ENCODE measurements around the gene SENP6.
"Not testable (repeated sequence)": the region's sequence is repeated elsewhere in the genome, so short reads cannot be mapped to it uniquely, and the experiment has no call there.

Gene SENP6

DNA sequence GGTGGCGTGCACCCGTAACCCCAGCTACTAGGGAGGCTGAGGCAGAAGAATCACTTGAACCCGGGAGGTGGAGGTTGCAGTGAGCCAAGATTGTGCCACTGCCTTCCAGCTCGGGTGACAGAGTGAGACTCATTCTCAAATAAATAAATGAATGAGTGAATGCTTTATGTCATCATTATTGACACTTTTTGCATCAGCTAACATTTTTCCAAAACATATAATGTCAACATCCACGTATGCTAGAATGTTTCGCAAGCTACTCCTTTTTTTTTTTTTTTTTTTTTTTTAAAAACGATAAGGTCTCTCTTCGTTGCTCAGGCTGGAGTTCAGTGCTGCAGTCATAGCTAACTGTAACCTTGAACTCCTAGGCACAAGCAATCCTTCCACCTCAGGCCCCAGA is 72.2 kb downstream of the SENP6 start:
- DNase-seq, result no peak

DNA sequence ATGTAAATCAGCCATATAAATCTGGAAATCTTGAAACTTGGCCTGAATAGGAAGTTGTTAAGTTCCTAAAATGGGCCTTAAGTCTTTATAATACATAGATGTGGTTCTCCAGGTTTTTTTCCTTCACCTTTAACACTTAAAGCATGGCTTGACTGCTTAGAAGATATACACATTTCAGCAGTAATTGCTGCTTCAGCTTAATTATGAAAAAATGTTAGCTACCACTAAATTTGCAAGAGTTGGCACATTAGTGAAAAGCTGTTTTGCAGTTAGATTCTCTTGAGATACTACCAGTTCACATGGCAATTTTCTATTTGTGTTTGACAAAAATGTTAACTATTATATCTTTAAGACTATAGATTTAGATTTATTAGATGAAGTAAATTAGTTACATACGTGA is 74.7 kb downstream of the SENP6 start:
- DNase-seq, result no peak

DNA sequence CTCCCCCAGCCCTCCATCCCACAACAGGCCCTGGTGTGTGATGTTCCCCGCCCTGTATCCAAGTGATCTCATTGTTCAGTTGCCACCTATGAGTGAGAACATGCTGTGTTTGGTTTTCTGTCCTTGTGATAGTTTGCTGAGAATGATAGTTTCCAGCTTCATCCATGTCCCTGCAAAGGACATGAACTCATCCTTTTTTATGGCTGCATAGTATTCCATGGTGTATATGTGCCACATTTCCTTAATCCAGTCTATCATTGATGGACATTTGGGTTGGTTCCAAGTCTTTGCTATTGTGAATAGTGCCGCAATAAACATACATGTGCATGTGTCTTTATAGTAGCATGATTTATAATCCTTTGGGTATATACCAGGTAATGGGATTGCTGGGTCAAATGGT is 80.9 kb downstream of the SENP6 start:
- DNase-seq, result not testable (repeated sequence)

DNA sequence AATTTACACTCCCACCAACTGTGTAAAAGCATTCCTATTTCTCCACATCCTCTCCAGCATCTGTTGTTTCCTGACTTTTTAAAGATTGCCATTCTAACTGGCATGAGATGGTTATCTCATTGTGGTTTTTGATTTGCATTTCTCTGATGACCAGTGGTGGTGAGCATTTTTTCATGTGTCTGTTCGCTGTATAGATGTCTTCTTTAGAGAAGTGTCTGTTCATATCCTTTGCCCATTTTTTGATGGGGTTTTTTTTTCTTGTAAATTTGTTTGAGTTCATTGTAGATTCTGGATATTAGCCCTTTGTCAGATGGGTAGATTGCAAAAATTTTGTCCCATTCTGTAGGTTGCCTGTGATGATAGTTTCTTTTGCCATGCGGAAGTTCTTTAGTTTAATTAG is 81.3 kb downstream of the SENP6 start:
- not testable (repeated sequence) for DNase-seq

DNA sequence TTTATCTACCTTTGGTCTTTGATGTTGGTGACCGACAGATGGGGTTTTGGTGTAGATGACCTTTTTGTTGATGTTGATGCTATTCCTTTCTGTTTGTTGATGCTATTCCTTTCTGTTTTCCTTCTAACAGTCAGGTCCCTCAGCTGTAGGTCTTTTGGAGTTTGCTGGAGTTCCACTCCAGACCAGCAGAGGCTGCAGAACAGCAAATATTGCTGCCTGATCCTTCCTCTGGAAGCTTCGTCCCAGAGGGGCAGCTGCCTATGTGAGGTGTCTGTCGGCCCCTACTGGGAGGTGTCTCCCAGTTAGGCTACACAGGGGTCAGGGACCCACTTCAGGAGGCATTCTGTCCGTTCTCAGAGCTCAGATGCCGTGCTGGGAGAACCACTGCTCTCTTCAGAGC is 85.9 kb downstream of the SENP6 start:
- DNase-seq, result not testable (repeated sequence)

DNA sequence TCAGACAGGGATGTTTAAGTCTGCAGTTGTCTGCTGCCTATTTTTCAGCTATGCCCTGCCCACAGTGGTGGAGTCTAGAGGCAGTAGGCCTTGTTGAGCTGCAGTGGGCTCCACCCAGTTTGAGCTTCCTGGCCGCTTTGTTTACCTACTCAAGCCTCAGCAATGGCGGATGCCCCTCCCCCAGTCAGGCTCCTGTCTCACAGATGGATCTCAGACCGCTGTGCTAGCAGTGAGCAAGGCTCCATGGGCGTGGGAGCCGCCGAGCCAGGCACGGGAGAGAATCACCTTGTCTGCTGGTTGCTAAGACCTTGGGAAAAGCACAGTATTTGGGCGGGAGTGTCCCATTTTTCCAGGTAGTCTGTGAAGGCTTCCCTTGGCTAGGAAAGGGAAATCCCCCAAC is 86.3 kb downstream of the SENP6 start:
- not testable (repeated sequence) for DNase-seq

DNA sequence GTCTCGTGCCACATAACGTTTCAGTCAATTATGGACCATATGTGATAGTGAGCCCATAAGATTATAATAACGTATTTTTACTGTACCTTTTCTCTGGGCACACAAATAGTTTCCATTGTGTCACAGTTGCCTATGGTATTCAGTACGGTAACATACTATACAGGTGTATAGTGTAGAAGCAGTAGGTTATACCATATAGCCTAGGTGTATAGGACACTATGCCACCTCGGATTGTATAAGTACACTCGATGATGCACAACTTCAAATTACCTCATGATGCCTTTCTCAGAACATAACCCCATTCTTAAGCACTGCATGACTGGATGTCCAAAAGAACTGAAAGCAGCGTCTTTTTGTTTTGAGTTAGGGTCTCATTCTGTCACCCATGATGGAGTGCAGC is 87.9 kb downstream of the SENP6 start:
- no peak for DNase-seq

DNA sequence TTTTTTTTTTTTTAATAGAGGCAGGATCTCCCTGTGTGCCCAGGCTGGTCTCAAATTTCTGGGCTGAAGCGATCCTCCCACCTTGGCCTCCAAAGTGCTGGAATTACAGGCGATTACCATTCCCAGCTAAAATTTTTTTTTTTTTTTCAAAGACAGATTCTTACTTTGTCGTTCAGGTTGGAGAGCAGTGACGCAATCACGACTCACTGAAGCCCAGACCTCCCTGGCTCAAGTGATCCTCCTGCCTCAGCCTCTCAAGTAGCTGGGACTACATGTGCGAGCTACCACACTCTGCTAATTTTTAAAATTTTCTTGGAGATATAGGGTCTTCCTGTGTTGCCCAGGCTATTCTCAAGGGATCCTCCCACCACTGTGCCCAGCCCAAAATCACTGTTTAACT is 89.3 kb downstream of the SENP6 start:
- DNase-seq, result no peak

DNA sequence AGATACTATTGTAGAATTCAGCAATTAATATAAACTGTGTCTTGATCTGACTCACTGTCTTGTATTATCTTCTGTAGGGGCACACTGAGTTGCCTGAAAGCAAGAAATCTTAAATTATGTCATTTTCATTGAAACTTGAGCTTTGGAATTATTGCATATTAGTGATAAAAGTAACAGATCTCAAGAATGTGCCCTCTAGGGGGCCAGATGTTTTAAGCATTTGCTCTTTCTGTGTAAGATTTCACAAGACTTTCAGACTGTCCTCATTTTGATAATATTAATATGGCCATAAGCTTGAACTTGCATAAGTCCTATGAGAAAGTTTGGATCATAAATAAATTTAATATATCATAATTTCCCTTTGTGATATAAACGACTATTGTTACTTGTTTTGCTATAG is 91.9 kb downstream of the SENP6 start:
- DNase-seq, result no peak

DNA sequence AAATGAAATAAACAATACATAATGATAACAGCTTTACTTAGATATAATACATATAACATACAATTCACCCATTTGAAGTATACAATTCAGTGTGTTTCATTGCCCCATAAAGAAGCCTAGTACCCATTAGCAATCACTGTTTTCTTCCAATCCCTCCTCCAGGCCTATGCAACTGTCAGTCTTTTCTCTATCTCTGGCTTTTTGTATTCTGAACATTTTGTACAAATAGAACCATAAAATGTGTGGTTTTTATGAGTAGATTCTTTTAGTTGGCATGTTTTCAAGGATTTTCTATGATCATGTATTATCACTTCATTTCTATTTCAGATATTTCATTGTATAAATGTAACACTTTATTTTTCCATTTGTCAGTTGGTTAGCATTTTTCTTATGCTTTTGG is 92.7 kb downstream of the SENP6 start:
- DNase-seq, result no peak

DNA sequence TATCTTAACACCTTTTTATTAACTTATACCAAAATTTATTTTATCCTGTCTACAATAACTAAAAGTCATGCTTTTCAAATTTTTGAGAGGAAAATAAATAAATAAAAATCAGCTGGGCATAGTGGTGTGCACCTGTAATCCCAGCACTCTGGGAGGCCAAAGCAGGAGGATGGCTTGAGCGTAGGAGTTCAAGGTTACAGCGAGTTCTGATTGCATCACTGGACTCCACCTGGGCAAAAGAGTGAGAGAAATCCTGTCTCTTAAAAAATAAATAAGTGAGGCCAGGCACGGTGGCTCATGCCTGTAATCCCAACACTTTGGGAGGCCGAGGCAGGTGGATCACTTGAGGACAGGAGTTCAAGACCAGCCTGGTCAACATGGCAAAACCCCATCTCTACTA is 106.7 kb downstream of the SENP6 start:
- not testable (repeated sequence) for DNase-seq

DNA sequence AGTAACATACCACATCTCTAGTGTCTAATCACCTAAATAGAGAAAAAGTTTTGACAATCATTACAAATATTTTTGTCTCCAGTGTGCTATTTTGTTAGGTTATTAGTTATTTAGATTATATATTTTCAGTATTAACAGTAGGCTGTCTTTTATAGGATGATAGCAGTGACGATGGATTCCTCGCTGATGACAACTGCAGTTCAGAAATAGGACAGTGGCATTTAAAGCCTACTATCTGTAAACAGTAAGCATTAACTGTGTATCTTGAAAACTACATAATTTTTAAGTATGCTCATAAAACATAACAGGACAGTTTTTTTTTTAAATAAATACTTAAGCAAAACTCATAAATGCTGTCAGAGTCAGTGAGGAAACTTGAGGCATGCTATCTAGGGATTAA is 109.5 kb downstream of the SENP6 start:
- no peak for DNase-seq

DNA sequence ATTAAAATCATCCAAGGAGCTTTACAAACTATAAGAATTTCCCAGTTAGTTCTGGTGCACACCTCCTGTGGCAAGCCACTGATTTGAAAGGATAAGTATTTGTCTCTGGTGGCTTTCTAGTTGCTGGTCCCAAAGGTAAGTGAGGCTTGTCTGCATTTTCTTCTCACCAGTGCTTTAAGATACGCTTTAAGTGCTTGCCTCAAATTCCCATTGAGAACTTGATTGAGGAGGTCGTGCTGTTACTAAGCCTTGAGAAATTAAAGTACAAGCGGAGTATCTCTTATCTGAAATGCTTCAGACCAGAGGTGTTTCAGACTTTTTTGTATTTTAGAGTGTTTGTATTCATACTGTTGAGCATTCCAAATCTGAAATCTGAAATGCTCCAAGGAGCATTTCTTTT is 117.5 kb downstream of the SENP6 start:
- DNase-seq, result no peak

DNA sequence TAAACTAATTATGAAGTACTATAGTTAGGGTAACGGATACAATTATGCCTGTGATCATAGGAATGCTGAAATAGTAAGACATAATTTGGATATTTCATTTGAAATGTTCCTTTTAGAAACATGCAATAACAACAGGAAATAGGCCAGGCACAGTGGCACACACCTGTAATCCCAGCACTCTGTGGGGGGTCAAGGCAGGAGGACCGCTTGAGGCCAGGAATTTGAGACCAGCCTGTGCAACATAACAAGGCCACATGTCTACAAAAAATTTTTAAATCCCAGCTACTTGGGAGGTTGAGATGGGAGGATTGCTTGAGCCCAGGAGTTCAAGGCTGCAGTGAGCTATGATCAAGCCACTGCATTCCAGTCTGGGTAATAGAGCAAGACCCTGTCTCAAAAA is 121.7 kb downstream of the SENP6 start:
- no peak for DNase-seq

DNA sequence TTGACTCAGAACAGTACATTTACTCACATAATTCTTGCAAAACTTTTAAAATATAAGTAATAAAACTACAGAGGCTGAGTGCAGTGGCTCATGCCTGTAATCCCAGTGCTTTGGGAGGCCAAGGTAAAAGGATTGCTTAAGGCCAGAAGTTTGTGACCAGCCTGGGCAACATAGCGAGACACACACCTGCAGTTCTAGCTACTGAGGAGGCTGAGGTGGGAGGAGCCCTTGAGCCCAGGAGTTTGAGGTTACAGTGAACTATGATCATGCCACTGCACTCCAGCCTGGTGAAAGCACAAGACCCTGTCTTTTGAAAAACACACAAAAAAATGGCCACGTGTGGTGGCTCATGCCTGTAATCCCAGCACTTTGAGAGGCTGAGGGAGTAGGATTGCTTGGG is 125.5 kb downstream of the SENP6 start:
- no peak for DNase-seq

DNA sequence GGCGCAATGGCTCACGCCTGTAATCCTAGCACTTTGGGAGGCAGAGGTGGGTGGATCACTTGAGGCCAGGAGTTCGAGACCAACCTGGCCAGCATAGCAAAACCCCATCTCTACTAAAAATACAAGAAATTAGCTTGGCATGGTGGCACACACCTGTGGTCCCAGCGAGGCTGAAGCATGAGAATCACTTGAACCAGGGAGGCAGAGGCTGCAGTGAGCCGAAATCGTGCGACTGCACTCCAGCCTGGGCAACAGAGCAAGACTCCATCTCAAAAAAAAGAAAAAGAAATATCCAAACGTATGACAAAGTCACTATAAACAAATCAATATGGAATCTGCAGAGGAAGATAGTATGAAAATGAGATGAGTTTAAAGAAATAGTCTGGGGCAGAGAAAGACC is 129.3 kb downstream of the SENP6 start:
- DNase-seq, result not testable (repeated sequence)

DNA sequence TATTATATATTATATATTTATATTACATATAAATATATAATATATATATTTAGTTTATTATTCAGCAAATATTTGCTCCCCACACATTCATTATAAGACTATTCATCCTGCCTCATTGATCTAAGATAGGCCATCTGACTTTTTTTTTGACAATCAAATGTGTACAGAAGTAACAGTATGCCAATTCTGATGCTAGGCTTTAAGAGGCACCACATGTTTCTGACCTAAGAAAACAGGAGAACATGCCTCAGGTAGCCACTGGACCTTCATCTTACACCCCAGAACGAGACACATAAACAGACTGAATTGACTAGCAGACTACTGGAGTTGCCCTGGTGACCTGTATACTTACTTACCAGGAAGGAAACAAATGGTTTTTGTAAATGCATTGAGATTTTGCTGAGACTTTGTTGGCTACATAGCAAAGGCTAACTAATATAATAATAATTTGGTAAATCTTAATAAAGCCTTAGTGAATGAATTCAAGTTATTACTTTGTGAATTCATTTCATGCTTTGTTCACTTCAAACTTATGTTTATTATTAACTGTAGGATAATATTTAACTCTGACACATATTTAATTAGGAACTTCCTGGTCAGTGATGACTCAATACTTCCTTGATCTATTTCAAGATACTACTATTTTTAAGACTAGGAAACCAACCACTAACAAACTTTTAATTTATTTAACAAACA is 134.0 kb downstream of the SENP6 start:
- DNase-seq, result no peak

DNA sequence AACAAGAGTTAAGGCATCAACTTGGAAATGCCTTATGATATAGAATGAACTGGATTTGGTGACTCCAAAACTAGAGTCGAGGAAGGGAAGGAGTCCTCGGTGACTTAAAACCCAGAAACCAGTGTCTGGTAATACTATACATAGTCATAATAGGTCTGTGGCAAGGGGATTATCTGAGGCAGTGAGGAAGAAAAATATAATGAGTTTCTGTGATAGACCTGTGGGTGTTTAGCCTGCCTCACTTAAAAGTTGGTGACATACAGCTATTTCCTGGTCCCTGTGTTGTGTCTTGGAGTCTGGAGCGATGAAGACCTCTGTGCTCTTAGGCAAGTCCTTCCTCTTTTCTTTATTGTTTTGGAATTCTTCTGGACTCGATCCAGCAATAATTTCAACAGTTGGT is 142.3 kb downstream of the SENP6 start:
- no peak for DNase-seq

DNA sequence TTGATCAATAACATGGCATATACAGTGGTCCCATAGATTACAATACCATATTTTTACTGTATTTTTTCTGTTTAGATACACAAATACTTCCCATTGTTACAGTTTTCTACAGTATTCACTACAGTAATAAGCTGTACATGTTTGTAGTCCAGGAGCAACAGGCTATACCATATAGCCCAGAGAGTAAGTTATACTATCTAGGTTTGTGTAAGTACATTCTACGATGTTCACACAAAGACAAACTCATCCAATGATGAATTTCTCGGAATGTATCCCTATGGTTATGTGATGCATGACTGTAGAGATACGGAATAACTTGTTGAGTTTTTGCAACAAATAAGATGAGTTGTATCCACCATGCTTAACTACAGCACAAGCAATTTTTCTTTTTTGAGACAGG is 143.7 kb downstream of the SENP6 start:
- DNase-seq, result no peak

DNA sequence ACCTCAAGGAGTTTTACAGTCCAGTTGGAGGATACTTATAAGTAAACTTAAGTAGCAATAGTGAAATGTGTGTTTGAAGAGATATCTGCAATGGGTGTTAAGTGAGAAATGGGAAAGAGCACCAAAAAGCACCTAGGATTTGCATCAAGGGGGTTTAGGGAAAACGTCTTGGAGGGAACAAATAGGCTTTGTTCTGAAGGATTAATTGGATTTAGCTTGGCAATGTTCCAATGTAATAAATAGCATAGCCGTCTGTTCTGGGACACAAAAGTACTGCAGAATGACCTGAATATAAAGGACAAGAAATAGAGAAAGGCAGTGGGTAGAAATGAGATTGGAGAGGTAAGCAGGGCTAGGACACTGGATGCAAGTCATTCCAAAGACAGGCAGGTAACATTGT is 144.5 kb downstream of the SENP6 start:
- DNase-seq, result no peak

DNA sequence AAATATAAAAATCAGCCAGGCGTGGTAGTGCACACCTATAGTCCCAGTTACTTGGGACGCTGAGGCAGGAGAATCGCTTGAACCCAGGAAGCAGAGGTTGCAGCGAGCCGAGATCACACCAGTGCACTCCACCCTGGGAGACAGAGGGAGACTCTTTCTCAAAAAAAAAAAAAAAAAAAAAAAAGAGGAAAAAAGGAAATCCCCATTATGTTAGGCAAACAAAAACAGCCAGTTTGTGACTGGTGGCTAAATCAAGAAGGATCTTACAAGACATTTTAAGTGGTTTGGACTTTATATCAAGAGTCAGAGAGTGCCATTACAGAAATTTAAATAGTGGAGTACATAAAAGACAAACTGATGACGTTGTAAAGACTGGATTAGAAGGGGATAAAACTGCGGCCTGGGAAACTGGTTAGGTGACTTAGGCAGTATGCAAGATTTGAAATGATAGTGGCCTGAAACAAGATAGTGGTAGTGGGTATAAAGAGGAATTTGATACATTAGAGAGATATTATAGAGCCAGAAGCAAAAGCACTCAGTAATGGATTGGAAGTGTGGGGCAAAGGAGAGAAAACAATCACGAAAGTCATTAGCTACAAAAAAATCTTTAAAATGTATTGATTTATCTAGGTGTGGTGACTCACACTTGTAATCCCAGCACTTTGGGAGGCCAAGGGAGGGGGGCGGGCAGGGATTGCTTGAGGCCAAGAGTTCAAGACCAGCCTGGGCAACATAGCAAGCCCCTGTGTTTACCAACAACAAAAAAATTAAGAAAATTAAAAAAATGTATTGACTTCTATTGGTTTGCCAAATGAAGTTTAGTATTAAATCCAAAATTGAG is 145.7 kb downstream of the SENP6 start:
- no peak for DNase-seq

DNA sequence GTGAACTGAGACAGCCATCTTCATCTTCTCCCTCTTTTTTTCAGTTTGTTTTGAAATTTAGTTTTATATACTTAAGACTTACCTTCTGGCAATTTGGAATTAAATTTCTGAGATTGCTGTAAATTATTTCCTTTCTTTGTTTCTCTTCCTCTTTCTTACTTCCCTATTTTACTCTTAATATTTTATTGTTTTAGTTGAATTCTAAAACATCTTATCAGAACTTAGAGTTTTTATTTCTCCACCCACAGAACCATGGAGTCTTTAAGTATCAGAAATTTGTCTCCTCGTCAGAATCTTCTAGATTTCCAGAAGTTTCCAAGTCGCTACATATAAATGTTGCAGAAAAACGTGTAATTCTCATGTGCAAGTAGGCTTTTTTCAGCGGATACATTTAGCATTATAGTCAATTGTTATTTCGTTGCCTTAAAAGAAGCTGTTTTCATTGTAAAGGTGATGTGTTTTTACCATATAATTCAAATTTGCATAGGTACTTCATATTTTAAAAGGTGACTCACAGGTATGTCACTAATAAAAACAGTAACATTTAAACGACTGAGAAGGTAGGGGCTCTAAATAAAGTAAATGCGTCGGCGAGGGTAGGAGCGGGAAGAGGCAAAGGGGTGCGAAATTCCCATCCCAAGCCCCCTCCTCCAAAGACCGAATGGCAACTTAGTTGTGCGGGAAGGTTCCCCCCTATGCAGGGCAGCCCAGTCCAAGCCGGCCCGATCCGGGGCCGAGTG is 146.5 kb downstream of the SENP6 start:
- no peak for DNase-seq

DNA sequence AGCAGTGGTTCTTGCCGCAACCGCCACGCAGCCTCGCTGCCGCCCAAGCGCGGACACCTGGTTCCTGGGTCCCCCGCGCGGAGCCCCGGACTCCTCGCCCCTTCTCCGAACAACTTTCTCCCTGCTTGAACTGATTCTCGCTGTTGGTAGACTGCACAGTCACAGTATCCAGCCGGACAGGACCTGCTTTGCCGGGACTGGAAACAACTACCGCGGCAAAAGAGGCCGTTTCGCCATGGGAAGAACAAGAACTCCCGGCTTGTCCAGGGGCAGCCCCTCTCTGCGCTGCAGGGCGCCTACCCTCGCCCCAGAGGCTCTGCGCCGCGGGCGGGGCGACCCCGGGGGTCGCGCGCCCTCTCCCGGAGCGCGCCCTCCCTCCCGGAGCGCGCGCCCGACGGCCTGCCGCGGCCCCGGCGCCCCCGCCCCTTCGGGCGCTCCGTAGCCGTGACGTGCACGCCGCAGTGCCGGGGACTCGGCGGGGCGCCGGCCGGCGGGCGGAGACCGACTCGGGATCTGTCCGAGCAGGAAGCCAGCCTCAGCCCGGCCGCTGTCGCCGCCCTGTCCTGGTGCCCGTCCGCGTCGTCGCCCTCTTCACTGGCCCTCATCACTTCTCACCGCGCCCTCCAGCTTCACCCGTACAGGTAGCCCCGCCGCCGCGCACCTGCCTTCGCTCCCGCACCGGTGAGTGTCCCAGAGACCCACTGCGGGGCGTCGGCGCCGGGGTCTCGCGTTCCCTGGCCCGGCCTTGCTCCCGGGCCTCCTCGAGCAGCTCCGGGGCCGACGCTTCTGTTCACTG is 147.3 kb downstream of the SENP6 start, which contains the start of gene MYO6:
Gene MYO6, plus strand, starts transcription at position 497 of the 796 bp plus-strand sequence. CDS start 68,309 bp downstream, outside the sequence.
- DNase-seq, result no peak
